Endodermal cell (in vitro differentiated cells): ENCODE results near the gene BYSL. TPM values are rescaled to one million over a fixed set of nuclear protein-coding genes. Genes with fewer than 3 reads are reported as not detected.

Experiments
- DNase-seq: peaks from one replicate; pipeline ENCODE4 v3.0.0-alpha.2; 2017
- H3K27ac ChIP-seq: 2 replicates; pipeline ENCODE4 v1.5.1; 2013; ENCODE audit warnings: mild to moderate bottlenecking, low read depth, low read length, moderate library complexity
- H3K27me3 ChIP-seq: 2 replicates; pipeline ENCODE4 v1.6.1; 2013; ENCODE audit warnings: mild to moderate bottlenecking, low read length, moderate library complexity; ENCODE audit not compliant: insufficient read depth, control insufficient read depth, poor library complexity, severe bottlenecking
- H3K36me3 ChIP-seq: 2 replicates; pipeline ENCODE4 v1.7.0; 2013; ENCODE audit warnings: mild to moderate bottlenecking, low read length, moderate library complexity; ENCODE audit not compliant: control insufficient read depth, insufficient read depth
- H3K4me1 ChIP-seq: one replicate; pipeline ENCODE4 v1.7.0; 2013; ENCODE audit warnings: low read length; ENCODE audit not compliant: control insufficient read depth, insufficient read depth
- H3K4me3 ChIP-seq: 2 replicates; pipeline ENCODE4 v1.5.1; 2013; ENCODE audit warnings: mild to moderate bottlenecking, low read length, moderate library complexity
- H3K9ac ChIP-seq: 2 replicates; pipeline ENCODE4 v1.6.1; 2013; ENCODE audit warnings: mild to moderate bottlenecking, low read length, moderate library complexity; ENCODE audit not compliant: poor library complexity, severe bottlenecking; ENCODE audit errors: extremely low read depth
- H3K9me3 ChIP-seq: 2 replicates; pipeline ENCODE4 v1.6.1; 2013; ENCODE audit warnings: mild to moderate bottlenecking, low read length, moderate library complexity; ENCODE audit not compliant: control insufficient read depth
- H3K27ac Mint-ChIP-seq: 2 replicates; pipeline ENCODE4 v1.8.0; 2020; ENCODE audit warnings: mixed read lengths
- H3K27me3 Mint-ChIP-seq: 2 replicates; pipeline ENCODE4 v1.8.0; 2021; ENCODE audit warnings: mild to moderate bottlenecking, mixed read lengths; ENCODE audit not compliant: insufficient read depth
- H3K36me3 Mint-ChIP-seq: 2 replicates; pipeline ENCODE4 v1.8.0; 2020; ENCODE audit warnings: low read depth, mixed read lengths
- H3K4me1 Mint-ChIP-seq: 2 replicates; pipeline ENCODE4 v1.8.0; 2020; ENCODE audit warnings: mixed read lengths
- H3K4me3 Mint-ChIP-seq: 2 replicates; pipeline ENCODE4 v1.8.0; 2020; ENCODE audit warnings: mild to moderate bottlenecking, moderate library complexity, mixed read lengths
- H3K9me3 Mint-ChIP-seq: 2 replicates; pipeline ENCODE4 v1.8.0; 2020; ENCODE audit warnings: mild to moderate bottlenecking, mixed read lengths
- CTCF ChIP-seq: fragments of 200-600 bp; sonication (generic); conservative IDR thresholded peaks from 2 replicates; pipeline ENCODE4 v1.5.0; 2021; ENCODE audit warnings: antibody characterized with exemption, mild to moderate bottlenecking
- WGBS, 2 experiments: methylation state at CpG; one replicate each; pipeline versions ENCODE4 v1.1.5 to v1.1.7; 2013; ENCODE audit warnings: missing lambda C conversion rate in 2 of 2, mixed read lengths in 1 of 2; ENCODE audit not compliant: insufficient coverage in 1 of 2, insufficient read length in 1 of 2; 5-methylcytosine and 5-hydroxymethylcytosine counted together
- total RNA-seq, 2 donors: library from RNA; stranded (reverse); fragmentation: NEBNext Ultra II Directional in 1 of 2; extraction: Animal tissue kit (Norgen Biotek cat#: 25700) in 1 of 2; gene quantifications; 2 replicates in 1 of 2; 3 replicates in 1 of 2; pipeline ENCODE4 v1.2.1, GENCODE V29; 2021

BYSL gene
- total RNA-seq, 2 donors from 2014 or later, result 29.4 to 36.3 TPM

DNA sequence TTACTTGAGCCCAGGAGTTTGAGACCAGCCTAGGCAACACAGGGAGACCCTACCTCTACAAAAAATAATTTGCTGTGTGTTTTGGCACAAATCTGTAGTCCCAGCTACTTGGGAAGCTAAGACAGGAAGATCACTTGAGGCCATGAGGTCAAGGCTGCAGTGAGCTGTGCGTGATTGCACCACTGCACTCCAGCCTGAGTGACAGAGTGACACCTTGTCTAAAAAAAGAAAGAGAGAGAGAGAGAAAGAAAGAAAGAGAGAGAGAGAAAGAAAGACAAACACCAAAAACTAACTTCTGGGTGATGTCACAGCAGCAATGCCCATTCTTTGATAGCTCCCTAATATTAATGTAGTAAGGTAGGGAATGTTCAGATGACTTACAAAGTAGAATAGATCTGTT, 46.6 kb upstream of the BYSL start:
- no peaks in the 10 kb centered on the region for H3K4me1 Mint-ChIP-seq
- H3K27ac Mint-ChIP-seq, result no peak overlapping the region
- H3K4me3 Mint-ChIP-seq, result no peak overlapping the region
- Histone ChIP-seq H3K27me3 (no peaks in the 10 kb centered on the region), H3K27ac (no peak overlapping the region), H3K9ac (no peak overlapping the region), H3K36me3 (peaks cover 20% of the 10 kb centered on the region), H3K9me3 (no peaks in the 10 kb centered on the region), H3K4me3 (no peak overlapping the region), H3K4me1 (no peaks in the 10 kb centered on the region)
- no peaks in the 10 kb centered on the region for H3K9me3 Mint-ChIP-seq
- DNase-seq, result no peak
- TF ChIP-seq CTCF, result no peak
- peaks cover 17% of the 10 kb centered on the region for H3K36me3 Mint-ChIP-seq
- 97 to 100% methylated on average over 1 of the region's 1 CpG for WGBS, 2 experiments
- H3K27me3 Mint-ChIP-seq, result no peaks in the 10 kb centered on the region

- no peak overlapping the region for H3K27ac ChIP-seq
- Mint-ChIP-seq H3K4me3 (no peak overlapping the region), H3K27ac (no peak overlapping the region), H3K36me3 (peaks cover 9% of the 10 kb centered on the region), H3K27me3 (no peaks in the 10 kb centered on the region), H3K9me3 (no peaks in the 10 kb centered on the region), H3K4me1 (no peaks in the 10 kb centered on the region)
- H3K9me3 ChIP-seq, result no peaks in the 10 kb centered on the region
- peaks cover under 1% of the 10 kb centered on the region for H3K36me3 ChIP-seq
- 80 to 97% methylated on average over 1 to 2 of the region's 2 CpGs for WGBS, 2 experiments
- H3K27me3 ChIP-seq, result no peaks in the 10 kb centered on the region
- DNase-seq, result no peak
- H3K4me1 ChIP-seq, result no peaks in the 10 kb centered on the region
- no peak for TF ChIP-seq CTCF
- H3K9ac ChIP-seq, result no peak overlapping the region
- no peak overlapping the region for H3K4me3 ChIP-seq
Measured at GRCh38 chr6:41877051-41877680, 44.1 kb upstream of the BYSL start.

DNA sequence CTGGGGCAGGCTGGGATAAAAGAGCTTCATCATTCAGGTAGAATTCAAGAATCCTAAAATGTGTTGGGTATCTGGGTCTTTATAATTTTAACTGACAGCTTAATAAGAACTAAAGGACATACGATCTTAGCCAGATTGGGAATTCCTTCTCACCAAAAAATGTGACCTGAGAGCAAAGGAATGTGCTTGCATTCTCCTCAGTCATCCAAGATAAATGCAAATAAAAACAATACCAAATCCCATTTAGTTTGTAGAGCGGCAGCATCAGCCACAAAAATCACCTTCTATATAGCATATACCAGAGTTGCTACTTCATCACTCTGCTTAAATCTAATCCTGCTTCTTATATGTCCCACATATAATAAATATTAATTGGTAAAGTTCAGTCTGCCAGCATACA, 43.1 kb upstream of the BYSL start:
- H3K4me3 Mint-ChIP-seq, result no peak overlapping the region
- no peak for TF ChIP-seq CTCF
- Histone ChIP-seq H3K27me3 (no peaks in the 10 kb centered on the region), H3K27ac (no peak overlapping the region), H3K9ac (peak overlapping the region; percentile 3), H3K4me1 (no peaks in the 10 kb centered on the region), H3K4me3 (no peak overlapping the region), H3K36me3 (no peaks in the 10 kb centered on the region), H3K9me3 (no peaks in the 10 kb centered on the region)
- H3K4me1 Mint-ChIP-seq, result no peaks in the 10 kb centered on the region
- 87% methylated on average over 2 of the region's 2 CpGs; no CpG with 5 or more reads in 1 of the 2 experiments for WGBS, 2 experiments
- H3K36me3 Mint-ChIP-seq, result peaks cover 3% of the 10 kb centered on the region
- DNase-seq, result no peak
- H3K9me3 Mint-ChIP-seq, result no peaks in the 10 kb centered on the region
- no peak overlapping the region for H3K27ac Mint-ChIP-seq
- H3K27me3 Mint-ChIP-seq, result no peaks in the 10 kb centered on the region
